ENCODE data around the gene TXNL1. TPM values are rescaled to one million over a fixed set of nuclear protein-coding genes. Genes with fewer than 3 reads are reported as not detected.

The TXNL1 gene
- total and polyA plus RNA-seq, 2 of the 13 experiments (the other 11 are each of a cell fraction or from before 2014, with no cell fraction given) = 41.9 to 73.1 TPM

DNA sequence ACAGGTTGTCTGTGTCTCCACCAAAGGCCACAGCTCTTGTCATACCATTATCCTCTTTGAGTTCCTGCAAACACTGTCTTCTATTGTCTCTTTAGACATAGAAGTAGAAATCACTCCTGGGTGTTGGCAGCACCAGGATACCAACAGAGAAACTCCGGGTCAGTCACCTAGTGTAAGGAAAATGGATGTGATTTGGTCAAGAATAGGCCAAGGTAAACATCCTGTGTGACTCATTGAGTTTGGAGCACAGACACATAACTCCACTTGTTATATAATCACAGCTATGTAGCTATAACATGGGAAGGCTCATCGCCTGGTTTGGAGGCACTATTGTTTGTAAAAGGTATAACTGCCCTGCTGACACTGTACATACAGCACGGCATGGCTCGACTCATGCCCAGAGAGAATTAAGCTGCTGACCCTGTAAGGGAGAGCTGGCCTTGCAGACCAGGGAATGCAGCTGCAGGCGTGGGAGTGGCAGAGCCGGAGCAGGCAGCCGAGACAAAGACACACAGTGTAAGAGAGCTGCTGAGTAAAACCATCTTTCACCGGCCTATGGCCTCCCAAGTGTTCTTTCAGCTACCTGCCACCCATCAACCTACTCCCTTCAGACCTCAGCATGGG is 3.4 kb upstream of the TXNL1 start (continued):
- TF ChIP-seq DZIP1 (CRISPR knock-in tag; IDR thresholded peaks at IDR 0.05) (no peak), FOXP1 (IDR thresholded peaks at IDR 0.05) (no peak), FOXP1 (CRISPR knock-in tag; IDR thresholded peaks at IDR 0.05) (peak; percentile 47; the same call in 1 of the 2 replicates), RBFOX2 (IDR thresholded peaks at IDR 0.05; ENCODE audit: low read depth, low read length) (no peak), CCDC6 (CRISPR knock-in tag; IDR thresholded peaks at IDR 0.05) (peak; percentile 27; the same call in 1 of the 2 replicates), ATF1 (CRISPR knock-in tag; IDR thresholded peaks at IDR 0.05) (no peak), ZFP41 (CRISPR knock-in tag; IDR thresholded peaks at IDR 0.05; ENCODE audit: borderline replicate concordance) (no peak), ZNF354B (CRISPR knock-in tag; IDR thresholded peaks at IDR 0.05) (no peak), ZBTB37 (CRISPR knock-in tag; IDR thresholded peaks at IDR 0.05) (0 out of 2 replicates have a peak, but pooled peaks have one; percentile 59), SNAPC2 (CRISPR knock-in tag; IDR thresholded peaks at IDR 0.05) (no peak)
- TF ChIP-seq, protein P1, sequence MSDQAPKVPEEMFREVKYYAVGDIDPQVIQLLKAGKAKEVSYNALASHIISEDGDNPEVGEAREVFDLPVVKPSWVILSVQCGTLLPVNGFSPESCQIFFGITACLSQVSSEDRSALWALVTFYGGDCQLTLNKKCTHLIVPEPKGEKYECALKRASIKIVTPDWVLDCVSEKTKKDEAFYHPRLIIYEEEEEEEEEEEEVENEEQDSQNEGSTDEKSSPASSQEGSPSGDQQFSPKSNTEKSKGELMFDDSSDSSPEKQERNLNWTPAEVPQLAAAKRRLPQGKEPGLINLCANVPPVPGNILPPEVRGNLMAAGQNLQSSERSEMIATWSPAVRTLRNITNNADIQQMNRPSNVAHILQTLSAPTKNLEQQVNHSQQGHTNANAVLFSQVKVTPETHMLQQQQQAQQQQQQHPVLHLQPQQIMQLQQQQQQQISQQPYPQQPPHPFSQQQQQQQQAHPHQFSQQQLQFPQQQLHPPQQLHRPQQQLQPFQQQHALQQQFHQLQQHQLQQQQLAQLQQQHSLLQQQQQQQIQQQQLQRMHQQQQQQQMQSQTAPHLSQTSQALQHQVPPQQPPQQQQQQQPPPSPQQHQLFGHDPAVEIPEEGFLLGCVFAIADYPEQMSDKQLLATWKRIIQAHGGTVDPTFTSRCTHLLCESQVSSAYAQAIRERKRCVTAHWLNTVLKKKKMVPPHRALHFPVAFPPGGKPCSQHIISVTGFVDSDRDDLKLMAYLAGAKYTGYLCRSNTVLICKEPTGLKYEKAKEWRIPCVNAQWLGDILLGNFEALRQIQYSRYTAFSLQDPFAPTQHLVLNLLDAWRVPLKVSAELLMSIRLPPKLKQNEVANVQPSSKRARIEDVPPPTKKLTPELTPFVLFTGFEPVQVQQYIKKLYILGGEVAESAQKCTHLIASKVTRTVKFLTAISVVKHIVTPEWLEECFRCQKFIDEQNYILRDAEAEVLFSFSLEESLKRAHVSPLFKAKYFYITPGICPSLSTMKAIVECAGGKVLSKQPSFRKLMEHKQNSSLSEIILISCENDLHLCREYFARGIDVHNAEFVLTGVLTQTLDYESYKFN (CRISPR knock-in tag; conservative IDR thresholded peaks at IDR 0.05) = 0 out of 2 replicates have a peak, but pooled peaks have one; percentile 19
- TF ChIP-seq, protein P2, sequence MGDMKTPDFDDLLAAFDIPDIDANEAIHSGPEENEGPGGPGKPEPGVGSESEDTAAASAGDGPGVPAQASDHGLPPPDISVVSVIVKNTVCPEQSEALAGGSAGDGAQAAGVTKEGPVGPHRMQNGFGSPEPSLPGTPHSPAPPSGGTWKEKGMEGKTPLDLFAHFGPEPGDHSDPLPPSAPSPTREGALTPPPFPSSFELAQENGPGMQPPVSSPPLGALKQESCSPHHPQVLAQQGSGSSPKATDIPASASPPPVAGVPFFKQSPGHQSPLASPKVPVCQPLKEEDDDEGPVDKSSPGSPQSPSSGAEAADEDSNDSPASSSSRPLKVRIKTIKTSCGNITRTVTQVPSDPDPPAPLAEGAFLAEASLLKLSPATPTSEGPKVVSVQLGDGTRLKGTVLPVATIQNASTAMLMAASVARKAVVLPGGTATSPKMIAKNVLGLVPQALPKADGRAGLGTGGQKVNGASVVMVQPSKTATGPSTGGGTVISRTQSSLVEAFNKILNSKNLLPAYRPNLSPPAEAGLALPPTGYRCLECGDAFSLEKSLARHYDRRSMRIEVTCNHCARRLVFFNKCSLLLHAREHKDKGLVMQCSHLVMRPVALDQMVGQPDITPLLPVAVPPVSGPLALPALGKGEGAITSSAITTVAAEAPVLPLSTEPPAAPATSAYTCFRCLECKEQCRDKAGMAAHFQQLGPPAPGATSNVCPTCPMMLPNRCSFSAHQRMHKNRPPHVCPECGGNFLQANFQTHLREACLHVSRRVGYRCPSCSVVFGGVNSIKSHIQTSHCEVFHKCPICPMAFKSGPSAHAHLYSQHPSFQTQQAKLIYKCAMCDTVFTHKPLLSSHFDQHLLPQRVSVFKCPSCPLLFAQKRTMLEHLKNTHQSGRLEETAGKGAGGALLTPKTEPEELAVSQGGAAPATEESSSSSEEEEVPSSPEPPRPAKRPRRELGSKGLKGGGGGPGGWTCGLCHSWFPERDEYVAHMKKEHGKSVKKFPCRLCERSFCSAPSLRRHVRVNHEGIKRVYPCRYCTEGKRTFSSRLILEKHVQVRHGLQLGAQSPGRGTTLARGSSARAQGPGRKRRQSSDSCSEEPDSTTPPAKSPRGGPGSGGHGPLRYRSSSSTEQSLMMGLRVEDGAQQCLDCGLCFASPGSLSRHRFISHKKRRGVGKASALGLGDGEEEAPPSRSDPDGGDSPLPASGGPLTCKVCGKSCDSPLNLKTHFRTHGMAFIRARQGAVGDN (CRISPR knock-in tag; IDR thresholded peaks at IDR 0.05) = peak; percentile 31

All from HepG2 (cell line).